ENCODE measurements around the gene TRIP12. TPM values are rescaled to one million over a fixed set of nuclear protein-coding genes. Genes with fewer than 3 reads are reported as not detected.

The TRIP12 gene
- polyA plus RNA-seq, 3 donors, result 22.2 to 56.7 (median 44.0) TPM

DNA sequence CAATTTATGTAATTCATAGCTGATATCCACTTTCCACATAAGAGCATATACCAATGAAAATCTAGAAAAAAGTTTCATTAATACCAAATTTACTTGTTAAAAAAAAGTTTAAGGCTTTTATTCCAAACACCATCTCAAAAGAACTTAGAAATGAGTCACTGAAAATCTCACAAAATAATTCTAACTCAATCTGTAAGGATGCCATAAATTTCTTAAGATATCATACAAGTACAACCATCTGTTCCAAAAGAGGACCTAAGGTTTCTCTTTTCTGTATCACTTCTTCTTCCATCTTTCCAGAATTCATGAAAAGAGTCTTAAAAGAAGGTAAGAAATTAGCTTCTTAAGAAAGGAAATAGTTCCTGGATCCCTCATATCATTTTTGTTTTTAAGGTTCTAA lies 60.4 kb downstream of the TRIP12 start:
- no peak overlapping the region for H3K4me3 ChIP-seq (replicated peaks in 1 of 3; ENCODE audit: low read depth in 2 of 3, low read length in 3 of 3)
- H3K27ac Mint-ChIP-seq, result no peak overlapping the region
- no peak overlapping the region for H3K4me3 Mint-ChIP-seq
- H3K27ac ChIP-seq (ENCODE audit: low read depth in 1 of 2, low read length in 2 of 2), result no peak overlapping the region
- no peak overlapping the region for H3K9ac ChIP-seq (ENCODE audit: insufficient read depth, low read length, poor library complexity, severe bottlenecking)
- no peaks in the 10 kb centered on the region for H3K9me3 ChIP-seq (replicated peaks in 1 of 2; ENCODE audit: control insufficient read depth in 1 of 2, insufficient read depth in 1 of 2, low read length in 2 of 2)
- H3K9me3 Mint-ChIP-seq, result no peaks in the 10 kb centered on the region
- peaks cover 100% of the 10 kb centered on the region for H4K20me1 ChIP-seq (ENCODE audit: insufficient read depth, low read length)
- intact Hi-C loops (cut with micrococcal nuclease), result no loop called here
- no peaks in the 10 kb centered on the region for H3K4me1 ChIP-seq (ENCODE audit: control insufficient read depth in 1 of 2, insufficient read depth in 2 of 2, low read length in 2 of 2)
- H3K27me3 ChIP-seq (ENCODE audit: control insufficient read depth in 2 of 2, insufficient read depth in 2 of 2, low read length in 2 of 2), result no peaks in the 10 kb centered on the region
- peaks cover 12% of the 10 kb centered on the region for H3K4me1 Mint-ChIP-seq
- DNase-seq, result no peak
- H3K36me3 Mint-ChIP-seq, result peaks cover 26 to 33% of the 10 kb centered on the region in 2 donors
- H3K4me2 ChIP-seq (replicated peaks; ENCODE audit: extremely low read depth, low read length, poor library complexity, severe bottlenecking), result no peak overlapping the region
- H3K36me3 ChIP-seq (replicated peaks in 1 of 2; ENCODE audit: control insufficient read depth in 1 of 2, insufficient read depth in 2 of 2, low read length in 2 of 2), result peaks cover 23 to 48% of the 10 kb centered on the region in 2 donors
- H3K79me2 ChIP-seq (ENCODE audit: insufficient read depth, low read length), result peaks cover 70% of the 10 kb centered on the region
- H2AFZ ChIP-seq (ENCODE audit: insufficient read depth, low read depth, low read length, poor library complexity, severe bottlenecking), result no peak overlapping the region
- H3K27me3 Mint-ChIP-seq (ENCODE audit: low read depth in 3 of 3), result no peaks in the 10 kb centered on the region
- TF ChIP-seq, protein P1, sequence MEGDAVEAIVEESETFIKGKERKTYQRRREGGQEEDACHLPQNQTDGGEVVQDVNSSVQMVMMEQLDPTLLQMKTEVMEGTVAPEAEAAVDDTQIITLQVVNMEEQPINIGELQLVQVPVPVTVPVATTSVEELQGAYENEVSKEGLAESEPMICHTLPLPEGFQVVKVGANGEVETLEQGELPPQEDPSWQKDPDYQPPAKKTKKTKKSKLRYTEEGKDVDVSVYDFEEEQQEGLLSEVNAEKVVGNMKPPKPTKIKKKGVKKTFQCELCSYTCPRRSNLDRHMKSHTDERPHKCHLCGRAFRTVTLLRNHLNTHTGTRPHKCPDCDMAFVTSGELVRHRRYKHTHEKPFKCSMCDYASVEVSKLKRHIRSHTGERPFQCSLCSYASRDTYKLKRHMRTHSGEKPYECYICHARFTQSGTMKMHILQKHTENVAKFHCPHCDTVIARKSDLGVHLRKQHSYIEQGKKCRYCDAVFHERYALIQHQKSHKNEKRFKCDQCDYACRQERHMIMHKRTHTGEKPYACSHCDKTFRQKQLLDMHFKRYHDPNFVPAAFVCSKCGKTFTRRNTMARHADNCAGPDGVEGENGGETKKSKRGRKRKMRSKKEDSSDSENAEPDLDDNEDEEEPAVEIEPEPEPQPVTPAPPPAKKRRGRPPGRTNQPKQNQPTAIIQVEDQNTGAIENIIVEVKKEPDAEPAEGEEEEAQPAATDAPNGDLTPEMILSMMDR (IDR thresholded peaks at IDR 0.05), result no peak

DNA sequence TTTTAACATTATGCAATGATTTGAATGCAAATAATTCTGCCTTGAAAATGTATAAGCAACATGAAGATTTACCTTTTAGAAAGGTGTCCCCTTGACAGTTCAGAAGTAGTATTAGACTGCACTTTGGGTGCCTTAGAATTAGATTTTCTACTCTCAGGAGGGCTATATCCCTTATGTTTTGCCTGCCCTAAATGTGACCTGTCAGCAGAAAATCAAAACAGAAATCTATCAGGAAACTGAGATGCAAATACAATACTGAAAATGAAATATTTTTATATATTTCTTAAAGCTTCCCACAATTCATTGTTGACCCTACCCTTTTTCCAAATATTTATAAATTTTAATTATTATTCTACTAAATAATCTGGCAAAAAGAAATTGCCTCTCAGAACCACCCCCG lies 61.5 kb downstream of the TRIP12 start:
- Histone ChIP-seq H2AFZ (ENCODE audit: insufficient read depth, low read depth, low read length, poor library complexity, severe bottlenecking) (no peak overlapping the region), H3K9ac (ENCODE audit: insufficient read depth, low read length, poor library complexity, severe bottlenecking) (no peak overlapping the region), H3K36me3 (replicated peaks in 1 of 2; ENCODE audit: control insufficient read depth in 1 of 2, insufficient read depth in 2 of 2, low read length in 2 of 2) (peaks cover 28 to 53% of the 10 kb centered on the region in 2 donors), H3K27ac (ENCODE audit: low read depth in 1 of 2, low read length in 2 of 2) (no peak overlapping the region), H3K4me1 (ENCODE audit: control insufficient read depth in 1 of 2, insufficient read depth in 2 of 2, low read length in 2 of 2) (no peaks in the 10 kb centered on the region), H3K4me3 (replicated peaks in 1 of 3; ENCODE audit: low read depth in 2 of 3, low read length in 3 of 3) (no peak overlapping the region), H3K9me3 (replicated peaks in 1 of 2; ENCODE audit: control insufficient read depth in 1 of 2, insufficient read depth in 1 of 2, low read length in 2 of 2) (no peaks in the 10 kb centered on the region), H3K79me2 (ENCODE audit: insufficient read depth, low read length) (peaks cover 69% of the 10 kb centered on the region), H4K20me1 (ENCODE audit: insufficient read depth, low read length) (peaks cover 100% of the 10 kb centered on the region), H3K27me3 (ENCODE audit: control insufficient read depth in 2 of 2, insufficient read depth in 2 of 2, low read length in 2 of 2) (no peaks in the 10 kb centered on the region), H3K4me2 (replicated peaks; ENCODE audit: extremely low read depth, low read length, poor library complexity, severe bottlenecking) (no peak overlapping the region)
- 100% methylated on average over 1 of the region's 1 CpG for WGBS (ENCODE audit: insufficient coverage)
- H3K4me3 Mint-ChIP-seq, result no peak overlapping the region
- H3K9me3 Mint-ChIP-seq, result no peaks in the 10 kb centered on the region
- no peak for DNase-seq
- H3K36me3 Mint-ChIP-seq, result peaks cover 33 to 41% of the 10 kb centered on the region in 2 donors
- TF ChIP-seq, protein P1 (IDR thresholded peaks at IDR 0.05), result no peak
- no peaks in the 10 kb centered on the region for H3K27me3 Mint-ChIP-seq (ENCODE audit: low read depth in 3 of 3)
- peaks cover 12% of the 10 kb centered on the region for H3K4me1 Mint-ChIP-seq
- intact Hi-C loops (cut with micrococcal nuclease), result no loop called here
- H3K27ac Mint-ChIP-seq, result no peak overlapping the region
